GM10847 (cell line): Measurements from ENCODE around the gene SYNDIG1.

ENCODE experiments used
- POLR2A ChIP-seq: IDR thresholded peaks from 2 replicates; pipeline ENCODE4 v1.6.1; 2011; ENCODE audit not compliant: insufficient read length; ENCODE audit errors: extremely low read depth

The SYNDIG1 gene

GRCh38 chr20:24572862-24573261 is 103.4 kb downstream of the SYNDIG1 start:
- no peak for TF ChIP-seq POLR2A

- no peak for TF ChIP-seq POLR2A
Measured at GRCh38 chr20:24573557-24573956, 104.1 kb downstream of the SYNDIG1 start.

GRCh38 chr20:24574307-24574706 is 104.9 kb downstream of the SYNDIG1 start:
- TF ChIP-seq POLR2A = no peak

GRCh38 chr20:24574797-24575196 is 105.4 kb downstream of the SYNDIG1 start:
- no peak for TF ChIP-seq POLR2A

GRCh38 chr20:24575811-24576210 is 106.4 kb downstream of the SYNDIG1 start:
- no peak for TF ChIP-seq POLR2A

GRCh38 chr20:24576447-24576846 is 107.0 kb downstream of the SYNDIG1 start:
- no peak for TF ChIP-seq POLR2A

- TF ChIP-seq POLR2A = no peak
Measured at GRCh38 chr20:24577271-24577909, 108.0 kb downstream of the SYNDIG1 start.

- TF ChIP-seq POLR2A = no peak
Measured at GRCh38 chr20:24578567-24579415, 109.4 kb downstream of the SYNDIG1 start.

- no peak for TF ChIP-seq POLR2A
Measured at GRCh38 chr20:24579475-24579874, 110.0 kb downstream of the SYNDIG1 start.

GRCh38 chr20:24580006-24580405 is 110.6 kb downstream of the SYNDIG1 start:
- TF ChIP-seq POLR2A = no peak

- TF ChIP-seq POLR2A = no peak
Measured at GRCh38 chr20:24580855-24581254, 111.4 kb downstream of the SYNDIG1 start.

GRCh38 chr20:24581443-24582170 is 112.2 kb downstream of the SYNDIG1 start:
- TF ChIP-seq POLR2A = no peak

- TF ChIP-seq POLR2A = no peak
Measured at GRCh38 chr20:24582373-24583168, 113.1 kb downstream of the SYNDIG1 start.

GRCh38 chr20:24583169-24583792 is 113.9 kb downstream of the SYNDIG1 start:
- TF ChIP-seq POLR2A = no peak

- TF ChIP-seq POLR2A = no peak
Measured at GRCh38 chr20:24584078-24584477, 114.6 kb downstream of the SYNDIG1 start.
